Stimulated activated CD8-positive, alpha-beta memory T cell treated with anti-CD3 and anti-CD28 coated beads, Interleukin-4, amount 100 ng/mL, for 4 hours (primary cell): ENCODE data around the gene CCNG2.
A peak's percentile ranks its signal among the peaks of the same experiment; 100 is the strongest.

Experiments
- DNase-seq, 2 donors: peaks; one replicate each; pipeline ENCODE4 v3.0.0-alpha.2; 2020; ENCODE audit warnings: low read depth in 2 of 2, low spot score in 1 of 2

CCNG2 gene

GRCh38 chr4:77175201-77175611, 18.2 kb downstream of the CCNG2 start:
- DNase-seq: no peak

DNA sequence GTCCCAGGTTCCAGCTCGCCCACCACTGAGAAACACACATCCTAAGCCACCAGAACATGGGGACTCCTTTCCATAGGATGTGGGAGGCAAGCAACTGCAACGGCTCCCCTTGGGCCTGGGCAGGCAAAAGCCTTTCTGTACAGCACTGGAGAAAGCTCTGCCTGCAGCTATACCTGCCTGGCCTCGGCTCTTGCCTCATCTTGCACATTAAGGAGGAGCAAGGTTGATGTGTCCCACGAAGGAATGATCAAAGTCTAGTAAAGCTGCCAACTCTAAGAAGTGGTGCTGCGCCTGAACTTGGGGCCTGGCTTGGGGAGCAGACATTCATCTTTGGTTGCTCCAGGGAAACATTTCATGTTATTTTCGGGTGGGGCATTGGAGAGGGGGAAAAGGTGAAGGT, 19.6 kb downstream of the CCNG2 start:
- DNase-seq: no peak

DNA sequence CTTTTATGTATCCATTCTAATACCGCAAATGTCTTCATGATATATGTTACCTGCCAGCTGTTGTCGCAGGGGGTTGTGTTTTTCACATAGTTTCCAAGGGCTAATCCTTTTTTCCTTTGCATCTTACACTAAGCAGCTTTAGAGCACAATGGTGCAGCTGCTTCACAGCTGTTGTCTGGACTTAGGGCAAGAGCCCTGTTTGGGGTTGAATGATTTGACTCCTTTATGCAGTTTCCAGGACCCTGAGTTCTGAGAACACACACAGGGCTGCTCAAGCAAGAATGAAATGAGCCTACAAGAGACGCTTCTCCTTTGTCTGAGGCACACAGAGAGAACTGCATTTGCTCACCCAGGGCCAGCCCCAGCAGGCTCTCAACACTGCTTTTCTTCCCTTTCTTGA, 20.2 kb downstream of the CCNG2 start:
- no peak for DNase-seq

GRCh38 chr4:77178560-77178959, 21.6 kb downstream of the CCNG2 start:
- DNase-seq: no peak

GRCh38 chr4:77179519-77179918, 22.5 kb downstream of the CCNG2 start:
- DNase-seq: no peak

DNA sequence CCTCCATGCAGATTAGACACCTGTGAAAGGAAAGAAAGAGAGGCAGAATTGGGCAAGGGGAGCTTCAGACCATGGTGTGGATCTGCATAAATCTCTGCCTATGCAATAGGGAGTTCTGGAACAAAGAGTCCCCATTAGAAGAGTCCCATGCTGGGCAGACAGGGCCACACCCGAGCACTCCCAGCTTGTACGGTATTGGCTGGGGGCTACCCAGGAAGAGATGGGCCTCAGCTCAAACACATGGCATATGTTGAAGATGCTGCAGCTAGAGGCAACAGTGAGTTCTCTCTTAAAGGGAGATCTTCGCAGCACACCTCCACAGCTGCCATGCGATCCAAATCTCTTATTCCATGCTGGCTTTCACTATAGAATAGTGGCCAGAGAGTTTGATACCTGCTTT, 24.7 kb downstream of the CCNG2 start:
- DNase-seq: no peak

DNA sequence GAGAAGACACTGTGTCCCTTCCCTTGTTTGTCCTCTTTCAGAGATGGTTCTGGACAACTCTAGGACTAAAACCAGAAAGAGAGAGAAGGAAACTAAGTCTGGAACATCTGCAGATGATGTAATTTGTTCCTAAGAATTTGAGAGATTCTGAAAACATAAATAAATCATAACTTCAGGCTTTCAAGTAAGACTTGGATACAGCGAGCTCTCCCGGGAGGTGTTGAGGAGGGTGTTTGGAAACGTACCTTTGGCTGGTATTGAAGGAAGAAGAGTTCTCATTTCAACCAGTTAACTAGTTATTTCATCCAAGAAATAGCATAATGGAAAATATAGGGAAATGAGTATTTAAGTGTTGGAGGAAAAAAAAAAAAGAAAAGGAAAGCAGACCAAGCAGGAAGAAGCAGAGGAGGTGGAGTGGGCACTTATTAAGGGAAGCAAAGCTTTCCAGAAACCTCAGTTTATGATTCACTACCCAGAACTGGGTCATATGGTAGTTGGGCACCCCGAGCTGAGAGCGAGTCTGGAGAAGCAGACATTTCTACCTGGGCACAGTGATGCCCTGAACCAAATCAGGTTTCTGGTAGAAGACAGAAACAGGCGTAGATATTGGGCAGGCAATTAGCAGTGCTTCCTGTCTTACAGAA, 26.9 kb downstream of the CCNG2 start:
- no peak for DNase-seq

- no peak for DNase-seq
Measured at GRCh38 chr4:77184974-77185373, 28.0 kb downstream of the CCNG2 start.

DNA sequence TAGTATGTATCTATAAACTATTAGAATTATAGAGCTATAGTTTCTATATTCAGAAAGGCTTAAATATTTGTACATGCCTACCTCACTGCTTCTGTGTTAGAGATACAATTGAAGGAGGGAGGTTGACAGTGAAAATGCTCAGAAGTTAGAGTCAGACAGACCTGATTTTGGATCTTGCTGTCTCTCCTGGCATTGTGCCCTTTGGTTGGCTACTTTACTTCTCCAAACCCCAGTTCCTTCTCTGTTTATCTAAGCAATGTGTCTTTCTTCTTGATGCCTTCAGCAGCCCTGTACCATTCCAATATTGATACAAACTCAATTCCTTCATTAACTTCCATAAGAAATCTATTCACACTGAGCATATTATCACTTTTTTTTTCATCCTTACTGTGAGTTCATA, 28.7 kb downstream of the CCNG2 start:
- DNase-seq: no peak

- DNase-seq: no peak
Measured at GRCh38 chr4:77187322-77187721, 30.3 kb downstream of the CCNG2 start.

DNA sequence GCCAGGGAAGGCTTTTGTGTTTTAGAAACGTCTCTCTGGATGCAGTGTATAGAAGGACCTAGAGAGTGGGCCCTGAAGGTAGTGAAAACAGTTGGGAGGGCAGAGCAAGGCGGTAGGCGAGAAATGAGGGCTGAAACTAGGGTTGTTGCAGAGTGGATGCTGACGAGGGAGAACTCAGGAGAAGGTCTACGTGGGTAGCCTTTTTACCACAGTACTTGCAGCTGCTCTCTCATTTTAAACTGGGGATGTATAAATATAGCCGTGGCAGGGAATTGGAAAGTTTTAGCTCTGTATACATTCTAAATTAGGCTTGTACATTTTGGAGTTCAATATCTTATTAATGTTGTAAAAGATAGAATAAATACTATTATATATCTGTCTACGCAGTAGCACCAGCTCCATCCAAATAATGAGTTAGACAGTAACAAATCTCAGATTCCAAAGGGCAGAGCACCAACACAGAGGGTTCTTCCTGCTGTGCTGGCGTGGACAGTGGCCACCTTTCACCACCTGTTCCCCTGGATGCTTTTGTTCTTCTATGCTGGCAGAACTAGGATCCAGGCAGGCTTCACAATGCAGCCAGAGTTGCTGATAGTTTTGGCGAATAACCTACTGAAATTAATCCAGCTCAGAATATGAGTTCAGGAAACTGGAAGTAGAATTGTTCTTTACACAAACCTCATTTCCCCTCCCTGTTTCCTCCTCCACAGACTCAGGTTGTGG, 31.7 kb downstream of the CCNG2 start:
- no peak for DNase-seq

DNA sequence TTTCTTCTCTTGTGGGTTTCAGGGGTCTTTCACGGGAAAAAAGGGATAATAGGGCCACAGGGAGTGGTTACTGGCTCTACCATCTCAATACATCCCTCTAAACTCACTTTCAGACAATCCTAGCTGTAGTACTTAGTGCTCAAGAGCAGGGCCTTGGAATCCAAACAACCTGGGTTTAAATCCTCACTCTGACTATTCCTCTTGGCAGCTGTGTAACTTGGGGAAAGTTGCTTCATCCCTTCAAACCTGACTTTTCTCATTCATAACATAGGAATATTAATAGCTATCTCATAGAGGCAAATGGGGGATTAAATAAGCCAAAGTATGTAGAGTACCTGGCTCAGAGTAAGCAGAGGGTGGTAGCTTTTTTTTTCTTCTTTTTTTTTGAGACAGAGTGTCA, 32.4 kb downstream of the CCNG2 start:
- DNase-seq: no peak

GRCh38 chr4:77190053-77190452, 33.0 kb downstream of the CCNG2 start:
- no peak for DNase-seq

DNA sequence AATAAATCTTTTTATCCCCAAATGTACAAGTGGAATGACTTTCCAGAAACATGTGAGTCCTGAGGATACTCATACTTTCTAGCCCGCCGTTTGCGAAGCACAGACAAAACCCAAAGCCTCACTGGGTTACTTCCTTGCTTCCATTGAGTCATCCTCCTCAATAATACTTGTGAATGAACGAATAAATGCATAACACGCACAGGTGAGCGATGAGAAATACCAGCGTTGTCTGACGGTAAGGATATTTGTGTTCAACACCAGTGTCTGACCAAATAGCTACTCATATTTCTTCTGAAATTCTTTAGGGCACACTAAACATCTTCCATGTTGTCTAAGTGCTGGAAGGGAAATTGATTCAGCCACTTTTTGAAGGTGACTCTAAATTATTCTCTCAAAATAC, 36.0 kb downstream of the CCNG2 start:
- DNase-seq: no peak

DNA sequence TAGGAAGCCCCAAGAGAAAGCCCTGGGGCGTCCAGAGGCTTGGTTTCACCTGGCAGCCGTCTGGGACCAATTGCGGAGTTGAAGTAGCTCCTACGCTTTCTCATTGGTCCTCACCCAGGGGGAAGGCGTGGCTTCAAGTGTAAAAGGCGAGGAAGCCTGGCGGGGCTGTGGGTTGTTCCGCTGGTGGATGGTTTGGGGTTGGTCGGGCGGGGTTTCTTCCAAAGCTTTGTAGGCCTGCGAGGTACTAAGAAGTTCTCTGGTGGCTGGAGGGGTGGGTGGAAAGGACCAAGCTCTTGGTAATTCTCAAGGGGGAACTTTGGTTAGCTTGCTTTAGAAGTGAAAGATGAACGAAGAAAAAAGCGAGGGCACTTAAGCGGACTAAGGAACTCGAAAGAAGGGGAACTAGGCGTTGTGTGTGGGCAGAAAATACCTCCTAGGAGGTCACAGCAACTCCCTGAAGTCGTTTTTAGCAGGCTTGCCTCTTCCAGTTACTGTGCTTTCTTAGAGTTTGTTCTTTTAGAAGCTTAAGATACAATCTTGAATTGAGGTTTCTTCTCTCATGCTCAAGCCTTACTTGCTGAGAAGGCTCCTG, 36.6 kb downstream of the CCNG2 start:
- DNase-seq: peak; percentile 51 to 53

DNA sequence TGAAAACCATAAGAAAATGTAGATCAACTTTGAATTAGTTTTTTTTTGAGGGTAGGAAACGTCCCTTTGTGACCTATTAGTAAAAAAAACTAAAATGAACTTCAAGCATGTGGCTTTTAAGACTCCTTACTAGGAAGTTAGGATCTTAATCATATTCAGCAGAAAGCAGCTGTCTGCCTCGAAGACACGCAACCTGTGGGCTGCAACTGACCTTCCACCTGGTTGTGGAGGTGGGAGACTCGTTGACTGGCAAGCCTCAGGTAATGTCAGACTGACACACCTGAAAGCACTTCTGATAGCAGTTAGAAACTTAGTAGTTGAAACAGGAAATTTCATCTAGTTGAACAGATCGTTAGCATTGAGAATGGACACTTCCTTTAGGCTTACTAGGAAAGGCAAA, 37.4 kb downstream of the CCNG2 start:
- no peak for DNase-seq

- DNase-seq: no peak
Measured at GRCh38 chr4:77194989-77195388, 38.0 kb downstream of the CCNG2 start.

DNA sequence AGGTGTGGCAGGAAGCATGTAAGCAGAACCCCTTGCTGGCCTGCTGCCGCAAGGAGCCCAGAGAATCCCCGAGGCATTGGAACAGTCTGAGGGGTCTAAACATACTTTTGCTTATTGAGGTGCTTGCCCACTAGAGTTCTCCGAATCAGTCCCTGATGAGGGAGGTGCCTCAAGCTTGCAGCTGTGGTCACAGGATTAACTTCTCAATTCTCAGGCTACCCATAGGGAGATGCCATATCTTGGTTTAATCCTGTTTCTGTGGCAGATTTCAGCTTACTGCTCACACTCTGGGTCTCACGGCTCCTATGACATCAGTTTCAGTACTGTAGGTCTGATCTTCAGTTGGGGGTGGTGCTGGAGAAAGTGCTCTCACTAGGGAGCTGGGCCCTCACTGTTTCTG, 39.9 kb downstream of the CCNG2 start:
- DNase-seq: no peak

DNA sequence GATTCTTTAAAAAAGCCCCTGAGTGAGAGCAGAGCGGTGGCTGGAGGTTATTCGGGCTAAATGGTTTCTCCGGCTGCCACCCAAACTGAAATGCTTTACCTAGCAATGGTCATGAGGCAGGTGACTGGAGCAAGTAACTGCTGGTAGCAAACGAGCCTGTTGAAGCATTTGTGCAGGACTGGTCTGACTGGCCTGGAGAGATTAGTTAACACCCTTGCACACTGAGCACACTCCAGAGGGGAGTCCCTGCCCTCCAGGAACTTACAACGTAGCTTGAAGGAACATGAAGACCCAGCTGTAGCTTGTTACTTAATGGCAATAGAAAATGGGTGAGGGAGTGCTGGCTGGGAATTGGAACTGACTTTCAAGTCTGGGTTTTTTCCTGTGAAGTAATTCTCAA, 40.4 kb downstream of the CCNG2 start:
- no peak for DNase-seq

DNA sequence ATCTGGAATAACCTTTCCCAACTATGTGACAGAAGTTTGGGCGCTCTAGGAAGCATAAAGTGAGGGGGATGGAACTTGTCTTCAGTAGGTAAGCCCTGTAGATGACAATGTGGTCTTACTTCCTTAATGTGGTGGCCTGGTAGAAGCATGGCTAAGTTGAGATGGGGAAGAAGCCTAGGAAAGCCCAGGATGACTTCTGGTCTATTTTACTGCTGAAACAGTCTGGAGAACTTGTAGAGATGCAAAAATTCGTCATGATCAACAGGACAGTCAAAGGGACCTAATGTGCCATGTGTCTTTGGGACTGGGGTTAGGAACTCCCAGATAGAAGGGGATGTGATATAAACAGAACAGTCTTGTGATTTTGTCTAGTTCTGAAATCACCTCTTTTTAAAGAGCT, 40.8 kb downstream of the CCNG2 start:
- DNase-seq: no peak

- DNase-seq: no peak
Measured at GRCh38 chr4:77199276-77199675, 42.3 kb downstream of the CCNG2 start.

GRCh38 chr4:77199701-77200100, 42.7 kb downstream of the CCNG2 start:
- no peak for DNase-seq

DNA sequence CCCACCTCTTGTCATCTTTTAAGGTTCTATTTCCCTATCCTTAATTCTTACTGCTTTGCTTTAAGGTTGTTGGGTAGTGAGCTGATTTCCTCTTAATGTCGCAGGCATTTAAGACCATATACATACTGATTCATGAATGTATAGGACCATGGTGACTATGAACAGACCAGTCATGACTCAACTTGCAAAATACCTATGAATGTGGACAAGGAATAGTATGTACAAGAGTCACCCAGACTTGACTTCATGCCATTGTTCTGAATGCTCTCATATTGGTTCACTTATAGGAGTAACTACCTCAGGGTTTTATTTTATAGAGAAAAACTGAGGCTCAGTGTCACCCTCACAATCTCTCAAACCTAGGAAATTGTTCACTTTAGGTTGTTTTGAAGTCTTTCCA, 44.3 kb downstream of the CCNG2 start:
- DNase-seq: no peak
